ENCODE measurements around the gene CEP131.
A peak's percentile ranks its signal among the peaks of the same experiment; 100 is the strongest.

Gene CEP131

GRCh38 chr17:81221842-81222619 is 734 bp downstream of the CEP131 start:
- Histone ChIP-seq H4K20me1 (ENCODE audit: insufficient read depth, low read length) (no peaks in the 10 kb centered on the region), H3K4me2 (ENCODE audit: low read depth, low read length) (peak overlapping the region; percentile 95), H3K27ac (ENCODE audit: low read length) (no peak overlapping the region), H3K9me3 (replicated peaks; ENCODE audit: insufficient read depth, low read length) (no peaks in the 10 kb centered on the region), H3K4me3 (ENCODE audit: low read length) (peak overlapping the region; percentile 97), H2AFZ (ENCODE audit: low read length) (peak overlapping the region; percentile 98), H3K36me3 (replicated peaks; ENCODE audit: insufficient read depth, low read length) (no peaks in the 10 kb centered on the region), H3K79me2 (ENCODE audit: low read length) (peaks cover 13% of the 10 kb centered on the region; the same call in 1 of the 2 replicates), H3K27me3 (replicated peaks; ENCODE audit: insufficient read depth, low read length) (peaks cover 20% of the 10 kb centered on the region; the same call in 1 of the 2 replicates), H3K9ac (ENCODE audit: low read length) (peak overlapping the region; percentile 86), H3K9me2 (replicated peaks; ENCODE audit: insufficient read depth, low read length) (no peaks in the 10 kb centered on the region), H3K4me1 (ENCODE audit: low read length) (peaks cover 14% of the 10 kb centered on the region), H3F3A (ENCODE audit: insufficient read depth, low read length) (no peaks in the 10 kb centered on the region)
- no peak for DNase-seq
- TF ChIP-seq EZH2 (optimal IDR thresholded peaks at IDR 0.05; ENCODE audit: low read depth, low read length): no peak
- no peak for TF ChIP-seq CTCF (IDR thresholded peaks at IDR 0.05; ENCODE audit: low read length)
- TF ChIP-seq EZH2phosphoT487 (IDR thresholded peaks at IDR 0.05; ENCODE audit: low read length): no peak

DNA sequence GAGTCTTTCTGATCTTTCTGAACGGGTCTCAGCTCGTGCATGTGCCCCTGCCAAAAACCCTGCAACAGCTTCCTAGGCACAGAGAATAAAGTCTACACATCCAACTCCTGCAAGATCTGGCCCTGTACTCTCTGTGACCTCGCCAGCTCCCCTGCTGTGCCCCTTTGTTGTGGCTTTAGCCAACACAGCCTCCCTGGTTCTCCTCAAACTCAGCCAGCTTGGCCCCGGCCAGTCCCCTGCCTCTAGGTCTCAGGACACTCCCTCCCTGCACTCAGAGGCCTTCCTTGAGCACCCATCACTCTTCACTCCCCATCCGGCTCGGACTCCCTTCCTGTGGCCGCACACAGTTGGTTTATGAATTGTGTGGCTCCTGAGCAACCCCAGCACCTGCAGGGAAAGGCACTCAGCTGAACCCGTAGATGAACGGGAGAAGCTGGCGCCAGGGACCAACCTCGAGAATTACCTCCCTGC is 1.4 kb downstream of the CEP131 start:
- no peak for DNase-seq
- no peaks in the 10 kb centered on the region for H3K9me2 ChIP-seq (replicated peaks; ENCODE audit: insufficient read depth, low read length)
- peak overlapping the region; percentile 97; the same call in 1 of the 2 replicates for H3K4me3 ChIP-seq (ENCODE audit: low read length)
- no peak overlapping the region for H3K27ac ChIP-seq (ENCODE audit: low read length)
- H3K9me3 ChIP-seq (replicated peaks; ENCODE audit: insufficient read depth, low read length): no peaks in the 10 kb centered on the region
- TF ChIP-seq EZH2 (optimal IDR thresholded peaks at IDR 0.05; ENCODE audit: low read depth, low read length): no peak
- TF ChIP-seq EZH2phosphoT487 (IDR thresholded peaks at IDR 0.05; ENCODE audit: low read length): no peak
- no peak for TF ChIP-seq CTCF (IDR thresholded peaks at IDR 0.05; ENCODE audit: low read length)
- H2AFZ ChIP-seq (ENCODE audit: low read length): no peak overlapping the region
- H3K4me2 ChIP-seq (ENCODE audit: low read depth, low read length): peak overlapping the region; percentile 95; the same call in 1 of the 2 replicates
- H3K79me2 ChIP-seq (ENCODE audit: low read length): peaks cover 13% of the 10 kb centered on the region; the same call in 1 of the 2 replicates
- H4K20me1 ChIP-seq (ENCODE audit: insufficient read depth, low read length): no peaks in the 10 kb centered on the region
- H3K27me3 ChIP-seq (replicated peaks; ENCODE audit: insufficient read depth, low read length): peaks cover 17% of the 10 kb centered on the region; the same call in 1 of the 2 replicates
- no peaks in the 10 kb centered on the region for H3K36me3 ChIP-seq (replicated peaks; ENCODE audit: insufficient read depth, low read length)
- H3K4me1 ChIP-seq (ENCODE audit: low read length): peaks cover 14% of the 10 kb centered on the region
- H3K9ac ChIP-seq (ENCODE audit: low read length): no peak overlapping the region
- no peaks in the 10 kb centered on the region for H3F3A ChIP-seq (ENCODE audit: insufficient read depth, low read length)

- H3K79me2 ChIP-seq (ENCODE audit: low read length): peaks cover 13% of the 10 kb centered on the region; the same call in 1 of the 2 replicates
Measured at GRCh38 chr17:81219476-81220180, 3.1 kb downstream of the CEP131 start.

More at GRCh38 chr17:81219476-81220180, 3.1 kb downstream of the CEP131 start:
- Histone ChIP-seq H3K9me3 (replicated peaks; ENCODE audit: insufficient read depth, low read length) (no peaks in the 10 kb centered on the region), H3K4me3 (ENCODE audit: low read length) (no peak overlapping the region), H3F3A (ENCODE audit: insufficient read depth, low read length) (no peaks in the 10 kb centered on the region), H3K27me3 (replicated peaks; ENCODE audit: insufficient read depth, low read length) (peaks cover 8% of the 10 kb centered on the region; the same call in 1 of the 2 replicates), H3K9me2 (replicated peaks; ENCODE audit: insufficient read depth, low read length) (no peaks in the 10 kb centered on the region), H4K20me1 (ENCODE audit: insufficient read depth, low read length) (no peaks in the 10 kb centered on the region), H3K4me1 (ENCODE audit: low read length) (peaks cover 14% of the 10 kb centered on the region), H3K9ac (ENCODE audit: low read length) (no peak overlapping the region), H3K4me2 (ENCODE audit: low read depth, low read length) (no peak overlapping the region), H3K27ac (ENCODE audit: low read length) (no peak overlapping the region), H3K36me3 (replicated peaks; ENCODE audit: insufficient read depth, low read length) (no peaks in the 10 kb centered on the region), H2AFZ (ENCODE audit: low read length) (no peak overlapping the region)
- TF ChIP-seq EZH2 (optimal IDR thresholded peaks at IDR 0.05; ENCODE audit: low read depth, low read length): no peak
- TF ChIP-seq CTCF (IDR thresholded peaks at IDR 0.05; ENCODE audit: low read length): no peak
- no peak for TF ChIP-seq EZH2phosphoT487 (IDR thresholded peaks at IDR 0.05; ENCODE audit: low read length)
- no peak for DNase-seq
